ENCODE data around the gene ARMC3. TPM values are rescaled to one million over a fixed set of nuclear protein-coding genes. Genes with fewer than 3 reads are reported as not detected.

ARMC3 gene
- total and polyA plus RNA-seq, 2 experiments from 2014 or later = 0.24 TPM; not detected in 1

GRCh38 chr10:23031318-23031717, 103.5 kb downstream of the ARMC3 start:
- H3K36me3 Mint-ChIP-seq (ENCODE audit: low read depth) = no peaks in the 10 kb centered on the region

More at GRCh38 chr10:23031318-23031717, 103.5 kb downstream of the ARMC3 start:
- Histone ChIP-seq H3K36me3 (ENCODE audit: insufficient read depth) (no peaks in the 10 kb centered on the region), H3K4me1 (ENCODE audit: insufficient read depth) (no peaks in the 10 kb centered on the region), H3K9me2 (ENCODE audit: insufficient read depth) (no peaks in the 10 kb centered on the region), H3K4me3 (no peak overlapping the region), H3K79me2 (replicated peaks; ENCODE audit: insufficient read depth) (no peaks in the 10 kb centered on the region), H3K27ac (ENCODE audit: low read depth) (no peak overlapping the region), H3K27me3 (ENCODE audit: insufficient read depth) (no peaks in the 10 kb centered on the region), H3F3A (replicated peaks; ENCODE audit: low read depth) (no peaks in the 10 kb centered on the region), H2AFZ (peak overlapping the region; percentile 1; the same call in 1 of the 2 replicates), H3K4me2 (no peak overlapping the region), H4K20me1 (replicated peaks; ENCODE audit: insufficient read depth) (no peaks in the 10 kb centered on the region)
- no peak for ATAC-seq
- Mint-ChIP-seq H3K9me3 (no peaks in the 10 kb centered on the region), H3K4me1 (no peaks in the 10 kb centered on the region), H3K27ac (no peak overlapping the region), H3K27me3 (ENCODE audit: insufficient read depth, low read depth, poor library complexity) (peaks cover 2% of the 10 kb centered on the region), H3K4me3 (no peak overlapping the region)
- no peak for TF ChIP-seq CREB1 (CRISPR knock-in tag; IDR thresholded peaks at IDR 0.05; ENCODE audit: low read depth)
- TF ChIP-seq EZH2phosphoT487 (IDR thresholded peaks at IDR 0.05; ENCODE audit: unreplicated experiment) = no peak
- TF ChIP-seq STAT1 (IDR thresholded peaks at IDR 0.05; ENCODE audit: unreplicated experiment) = no peak
- no peak for TF ChIP-seq ETS1 (IDR thresholded peaks at IDR 0.05)
- no peak for TF ChIP-seq ZNF462 (CRISPR knock-in tag; IDR thresholded peaks at IDR 0.05)
- TF ChIP-seq REST (IDR thresholded peaks at IDR 0.05; ENCODE audit: unreplicated experiment) = no peak
- no peak for TF ChIP-seq EZH2 (IDR thresholded peaks at IDR 0.05; ENCODE audit: low read depth, unreplicated experiment)
- no peak for TF ChIP-seq POLR2AphosphoS5 (IDR thresholded peaks at IDR 0.05; ENCODE audit: low read depth)
- TF ChIP-seq CTCF (conservative IDR thresholded peaks at IDR 0.05; ENCODE audit: low read depth in 2 of 2) = no peak
- no peak for TF ChIP-seq ZNF331 (CRISPR knock-in tag; IDR thresholded peaks at IDR 0.05; ENCODE audit: low read depth)
- TF ChIP-seq NANOG (IDR thresholded peaks at IDR 0.05; ENCODE audit: borderline replicate concordance) = no peak
- no peak for TF ChIP-seq ZNF114 (CRISPR knock-in tag; IDR thresholded peaks at IDR 0.05)
- TF ChIP-seq JUNB (IDR thresholded peaks at IDR 0.05; ENCODE audit: unreplicated experiment) = no peak
- no peak for DNase-seq (ENCODE audit: low spot score)

All from GM23338 (cell line).